HepG2 (cell line): ENCODE measurements around the gene ORMDL3. TPM values are rescaled to one million over a fixed set of nuclear protein-coding genes. Genes with fewer than 3 reads are reported as not detected.
A peak's percentile ranks its signal among the peaks of the same experiment; 100 is the strongest.

Source experiments
- ARID3A ChIP-seq: IDR thresholded peaks from 2 replicates; pipeline ENCODE4 v1.6.1; 2012; ENCODE audit warnings: low read depth, low read length, improper control_type of control experiment
- ASH2L ChIP-seq: fragments of 300-600, 200-600 bp; sonication (generic); IDR thresholded peaks from 2 replicates; pipeline ENCODE4 v1.7.0; 2017; ENCODE audit warnings: low read depth, mild to moderate bottlenecking, moderate library complexity, mixed read lengths, low read length; ENCODE audit not compliant: insufficient read length
- CAMTA2 ChIP-seq: sonication (generic); formaldehyde crosslinking; IDR thresholded peaks from 2 replicates; pipeline ENCODE4 v1.4.0; 2020; ENCODE audit warnings: mild to moderate bottlenecking, missing genetic modification reagents, borderline replicate concordance
- CSRNP1 ChIP-seq: sonication (generic); formaldehyde crosslinking; IDR thresholded peaks from 2 replicates; pipeline ENCODE4 v1.8.1; 2023; ENCODE audit warnings: mild to moderate bottlenecking, missing genetic modification reagents
- KDM5B ChIP-seq: sonication (generic); formaldehyde crosslinking; IDR thresholded peaks from 2 replicates; pipeline ENCODE4 v1.4.0; 2020; ENCODE audit warnings: missing genetic modification reagents, mild to moderate bottlenecking, borderline replicate concordance
- KLF16 ChIP-seq, 2 experiments: sonication (generic) in 1 of 2; formaldehyde crosslinking in 1 of 2; IDR thresholded peaks; 2 replicates each; pipeline versions ENCODE4 v1.6.1 to v1.8.0; 2016 to 2023; ENCODE audit warnings: missing genetic modification reagents in 2 of 2, missing compliant biosample characterization in 1 of 2
- LCORL ChIP-seq, 2 experiments: fragments of 450-650 bp in 1 of 2; sonication (generic) in 1 of 2; formaldehyde crosslinking in 1 of 2; IDR thresholded peaks; 2 replicates each; pipeline versions ENCODE4 v1.5.0 to v1.6.1; 2017 to 2020; ENCODE audit warnings: antibody characterized with exemption in 1 of 2, missing genetic modification reagents in 1 of 2
- PITX1 ChIP-seq: sonication (generic); formaldehyde crosslinking; IDR thresholded peaks from 2 replicates; pipeline ENCODE4 v1.5.1; 2020; ENCODE audit warnings: mild to moderate bottlenecking, missing genetic modification reagents
- SIN3A ChIP-seq: IDR thresholded peaks from 2 replicates; pipeline ENCODE4 v1.6.1; 2011; ENCODE audit warnings: low read depth, mild to moderate bottlenecking, control low read depth, low read length, borderline replicate concordance
- SSRP1 ChIP-seq: IDR thresholded peaks from 2 replicates; pipeline ENCODE4 v1.6.1; 2016; ENCODE audit warnings: control low read depth
- U2AF1 ChIP-seq: fragments of 200-400 bp; formaldehyde crosslinking; optimal IDR thresholded peaks from 2 replicates; pipeline ENCODE3; 2017; ENCODE audit warnings: mild to moderate bottlenecking, low read depth, low read length
- ZBED4 ChIP-seq: sonication (generic); formaldehyde crosslinking; IDR thresholded peaks from 2 replicates; pipeline ENCODE4 v1.4.0; 2020; ENCODE audit warnings: missing genetic modification reagents, borderline replicate concordance
- ZBTB3 ChIP-seq: sonication (generic); formaldehyde crosslinking; IDR thresholded peaks from 2 replicates; pipeline ENCODE4 v1.4.0; 2020; ENCODE audit warnings: low read depth, mild to moderate bottlenecking, moderate library complexity, missing genetic modification reagents, borderline replicate concordance
- ZFP37 ChIP-seq: sonication (generic); formaldehyde crosslinking; IDR thresholded peaks from 2 replicates; pipeline ENCODE4 v1.4.0; 2020; ENCODE audit warnings: missing genetic modification reagents, borderline replicate concordance
- ZFP62 ChIP-seq: sonication (generic); formaldehyde crosslinking; IDR thresholded peaks from 2 replicates; pipeline ENCODE4 v1.4.0; 2020; ENCODE audit warnings: missing genetic modification reagents
- ZNF12 ChIP-seq: sonication (generic); formaldehyde crosslinking; IDR thresholded peaks from 2 replicates; pipeline ENCODE4 v1.5.0; 2020; ENCODE audit warnings: missing genetic modification reagents
- ZNF124 ChIP-seq: sonication (generic); formaldehyde crosslinking; IDR thresholded peaks from 2 replicates; pipeline ENCODE4 v1.4.0; 2020; ENCODE audit warnings: missing genetic modification reagents
- ZNF234 ChIP-seq: sonication (generic); formaldehyde crosslinking; conservative IDR thresholded peaks from 2 replicates; pipeline ENCODE4 v1.5.1; 2020; ENCODE audit warnings: mild to moderate bottlenecking, missing genetic modification reagents
- ZNF331 ChIP-seq: sonication (generic); formaldehyde crosslinking; IDR thresholded peaks from 2 replicates; pipeline ENCODE4 v1.4.0; 2020; ENCODE audit warnings: missing genetic modification reagents
- ZNF468 ChIP-seq: sonication (generic); formaldehyde crosslinking; IDR thresholded peaks from 2 replicates; pipeline ENCODE4 v1.8.0; 2022; ENCODE audit warnings: mild to moderate bottlenecking, moderate library complexity, missing genetic modification reagents
- ZNF891 ChIP-seq: sonication (generic); formaldehyde crosslinking; IDR thresholded peaks from 2 replicates; pipeline ENCODE4 v1.5.0; 2020; ENCODE audit warnings: mild to moderate bottlenecking, missing genetic modification reagents
- polyA plus RNA-seq, 8 experiments: library from polyadenylated mRNA; depleted of rRNA in 3 of 8; stranded (reverse) in 7 of 8; unstranded in 1 of 8; fragments of >200 nt; fragmentation: Illumina TruSeq in 4 of 8; extraction: Trizol in 4 of 8; gene quantifications; 2 replicates each; pipeline versions ENCODE4 v1.2.1 to v1.2.3, GENCODE V29; 2011 to 2016; ENCODE audit warnings: low read depth in 4 of 8, missing spikeins in 1 of 8, mixed read lengths in 1 of 8; ENCODE audit not compliant: insufficient read depth in 1 of 8
- total RNA-seq, 5 experiments: library from RNA; depleted of rRNA; stranded (reverse); fragments of >200 nt; fragmentation: Illumina TruSeq; extraction: Trizol; gene quantifications; 2 replicates each; pipeline ENCODE4 v1.2.3, GENCODE V29; 2016; ENCODE audit warnings: low read depth in 1 of 5
- TF ChIP-seq, protein P1 (sequence below): sonication (generic); formaldehyde crosslinking; IDR thresholded peaks from 2 replicates; pipeline ENCODE4 v1.4.0; 2020; ENCODE audit warnings: mild to moderate bottlenecking, missing genetic modification reagents

Gene ORMDL3
- total and polyA plus RNA-seq, 2 of the 13 experiments (the other 11 are each of a cell fraction or from before 2014, with no cell fraction given) = 181 to 384 TPM

DNA sequence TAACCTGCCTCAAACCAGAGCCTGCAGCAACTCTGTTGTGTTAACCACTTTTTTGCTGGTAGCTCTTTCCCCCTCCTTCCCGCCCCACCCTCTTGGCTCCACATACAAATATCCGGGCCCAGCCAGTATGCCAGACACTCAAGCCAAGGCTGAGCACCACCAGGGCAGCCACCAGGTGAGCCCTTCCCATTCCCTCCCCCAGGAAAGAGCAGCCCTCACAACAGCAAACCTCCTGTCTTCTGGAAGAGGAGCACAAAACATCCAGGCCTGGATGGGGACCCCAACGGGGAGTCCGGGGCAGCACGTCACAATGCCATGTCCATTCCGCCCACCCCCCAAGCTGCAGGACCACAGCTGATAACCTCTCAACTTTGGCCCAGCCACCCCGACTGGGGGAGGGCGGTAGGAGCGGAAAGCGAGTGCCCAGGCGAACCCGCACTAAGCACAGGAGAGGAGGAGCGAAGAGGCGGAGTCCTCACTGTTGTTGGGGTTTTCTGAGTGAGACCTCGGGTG lies 757 bp downstream of the ORMDL3 start (continued):
- TF ChIP-seq ZBED4 (CRISPR knock-in tag) = peak; percentile 70; the same call in 1 of the 2 replicates
- TF ChIP-seq ZNF331 (CRISPR knock-in tag) = 0 out of 2 replicates have a peak, but pooled peaks have one; percentile 40
- no peak for TF ChIP-seq ZNF468 (CRISPR knock-in tag)
- 0 out of 2 replicates have a peak, but pooled peaks have one; percentile 21 for TF ChIP-seq CAMTA2 (CRISPR knock-in tag)
- TF ChIP-seq ZNF234 (CRISPR knock-in tag) = no peak
- no peak for TF ChIP-seq CSRNP1 (CRISPR knock-in tag)
- TF ChIP-seq ASH2L = peak; percentile 38
- TF ChIP-seq ZNF124 (CRISPR knock-in tag) = no peak; the same call in 1 of the 2 replicates
- TF ChIP-seq ZNF12 (CRISPR knock-in tag) = no peak
- TF ChIP-seq U2AF1 = no peak
- TF ChIP-seq ZFP37 (CRISPR knock-in tag) = 0 out of 2 replicates have a peak, but pooled peaks have one; percentile 15
- peak; percentile 51; the same call in 1 of the 2 replicates for TF ChIP-seq SIN3A
- no peak for TF ChIP-seq LCORL (IDR thresholded peaks at IDR 0.05)
- no peak; the same call in 1 of the 2 replicates for TF ChIP-seq LCORL (CRISPR knock-in tag; IDR thresholded peaks at IDR 0.05)
- TF ChIP-seq ZFP62 (CRISPR knock-in tag) = no peak
- peak; percentile 32; the same call in 1 of the 2 replicates for TF ChIP-seq PITX1 (CRISPR knock-in tag)
- TF ChIP-seq SSRP1 (CRISPR knock-in tag) = no peak
- TF ChIP-seq ARID3A = no peak
- TF ChIP-seq KLF16 (CRISPR knock-in tag; IDR thresholded peaks at IDR 0.05) = no peak
- TF ChIP-seq ZBTB3 (CRISPR knock-in tag) = no peak; the same call in 1 of the 2 replicates
- TF ChIP-seq, protein P1, sequence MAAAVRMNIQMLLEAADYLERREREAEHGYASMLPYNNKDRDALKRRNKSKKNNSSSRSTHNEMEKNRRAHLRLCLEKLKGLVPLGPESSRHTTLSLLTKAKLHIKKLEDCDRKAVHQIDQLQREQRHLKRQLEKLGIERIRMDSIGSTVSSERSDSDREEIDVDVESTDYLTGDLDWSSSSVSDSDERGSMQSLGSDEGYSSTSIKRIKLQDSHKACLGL (CRISPR knock-in tag) = 0 out of 2 replicates have a peak, but pooled peaks have one; percentile 25
- no peak; the same call in 1 of the 2 replicates for TF ChIP-seq ZNF891 (CRISPR knock-in tag)
- TF ChIP-seq KDM5B = peak; percentile 73; the same call in 1 of the 2 replicates
